Left colon (tissue), 2 donors: Measurements from ENCODE around the gene COA8. TPM values are rescaled to one million over a fixed set of nuclear protein-coding genes. Genes with fewer than 3 reads are reported as not detected.
A peak's percentile ranks its signal among the peaks of the same experiment; 100 is the strongest.
"Not testable (repeated sequence)": the region's sequence is repeated elsewhere in the genome, so short reads cannot be mapped to it uniquely, and the experiment has no call there.

Experiments
- ATAC-seq: fragments of 200-7000 bp; cut with Tn5 transposase; one replicate; pipeline ENCODE4 v1.9.1; 2020; ENCODE audit warnings: mild to moderate bottlenecking, moderate library complexity
- DNase-seq, 2 donors: peaks; one replicate each; pipeline ENCODE4 v3.0.0-alpha.2; 2020
- intact Hi-C, 2 donors: fragments of 100-400 bp; cut with DNase I in 1 of 2; cut with micrococcal nuclease in 1 of 2; formaldehyde crosslinking; loops; one replicate each; pipeline versions ENCODE4 v1.11.2 to v1.14.0; 2022; cut with DNase I, micrococcal nuclease
- total RNA-seq, 2 donors: library from RNA; stranded (reverse); fragmentation: NEBNext Ultra II Directional; extraction: Animal tissue kit (Norgen Biotek cat#: 25700); gene quantifications; one replicate each; pipeline ENCODE4 v1.2.1, GENCODE V29; 2021
- donor health status: DM: no; HTN: no; CAD: no.
- donor health status: DM: yes; HTN: yes; CAD: no.

The COA8 gene
- total RNA-seq, 2 donors from 2014 or later: 27.4 to 33.4 TPM

DNA sequence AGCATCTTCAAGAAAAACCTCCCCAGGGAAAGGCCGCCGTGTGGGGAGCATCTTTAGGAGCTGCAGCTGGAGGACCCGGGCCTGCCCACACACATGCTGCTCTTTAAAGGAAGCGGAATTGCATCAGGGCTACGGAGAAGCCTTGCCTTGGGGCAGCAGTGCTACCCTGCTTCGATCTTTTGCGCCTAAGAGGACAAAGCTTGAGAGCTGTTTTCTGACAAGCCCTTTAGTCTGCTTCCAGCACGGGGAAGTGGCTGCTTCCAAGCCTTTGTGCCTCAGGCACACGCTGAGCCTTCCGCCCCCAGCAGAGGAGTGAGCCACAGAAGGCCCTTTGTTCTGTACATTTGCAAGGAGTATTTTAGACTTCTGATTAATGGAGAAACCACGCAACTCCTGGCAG is 31.5 kb downstream of the COA8 start:
- DNase-seq (no peak), ATAC-seq (no peak)

DNA sequence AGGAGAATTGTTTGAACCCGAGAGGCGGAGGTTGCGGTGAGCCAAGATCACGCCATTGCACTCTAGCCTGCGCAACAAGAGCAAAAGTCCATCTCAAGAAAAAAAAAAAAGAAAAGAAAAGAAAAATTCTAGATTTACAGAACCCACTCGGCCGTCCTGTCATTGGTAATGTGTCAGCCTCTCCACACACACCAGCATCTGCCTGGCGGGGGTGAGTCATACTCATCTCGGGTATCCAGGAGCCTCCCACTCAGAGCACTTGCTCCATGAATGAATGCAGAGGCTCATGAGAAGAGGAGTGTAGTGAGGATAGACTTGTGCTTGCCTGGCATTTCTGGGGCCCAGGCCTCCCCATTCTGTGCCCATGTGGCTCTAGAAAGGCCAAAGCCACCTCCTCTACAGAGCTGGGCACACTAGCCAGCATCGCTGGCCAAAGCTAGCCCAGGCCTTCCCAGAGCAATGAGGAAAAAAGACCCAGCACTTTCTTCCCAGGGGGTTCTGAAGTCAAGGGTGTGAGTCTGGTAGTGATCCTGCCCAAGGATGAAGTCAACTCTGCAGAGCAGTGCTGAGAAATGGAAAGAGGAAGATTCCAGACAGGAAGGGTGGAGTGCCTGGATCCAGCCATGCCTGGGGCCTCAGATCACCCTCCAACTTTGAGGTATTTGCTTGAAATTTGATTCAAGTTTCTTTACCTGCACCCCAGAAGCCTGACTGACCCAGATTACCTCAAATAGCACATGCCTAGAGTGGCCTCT is 35.0 kb downstream of the COA8 start:
- ATAC-seq (no peak), DNase-seq (no peak)
- intact Hi-C loops: no loop called here

More for the DNA sequence above, 31.5 kb downstream of the COA8 start:
- intact Hi-C loops: no loop called here

DNA sequence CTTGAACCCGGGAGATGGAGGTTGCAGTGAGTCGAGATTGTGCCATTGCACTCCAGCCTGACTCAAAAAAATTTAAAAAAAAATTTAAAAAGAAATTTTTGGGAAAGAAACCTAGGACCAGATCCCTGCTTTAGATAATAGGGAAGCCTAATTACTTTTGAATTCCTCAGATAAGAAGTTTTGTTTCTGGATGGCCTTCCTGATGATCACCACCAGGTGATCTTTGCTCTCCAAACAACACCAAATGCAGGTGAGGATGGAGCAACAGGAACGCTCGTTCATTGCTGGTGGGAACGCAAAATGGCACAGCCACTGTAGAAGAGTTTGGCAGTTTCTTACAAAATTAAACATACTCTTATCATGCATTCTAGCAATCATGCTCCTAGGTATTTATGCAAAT is 37.7 kb downstream of the COA8 start:
- intact Hi-C loops: no loop called here
- ATAC-seq (no peak), DNase-seq (no peak)

DNA sequence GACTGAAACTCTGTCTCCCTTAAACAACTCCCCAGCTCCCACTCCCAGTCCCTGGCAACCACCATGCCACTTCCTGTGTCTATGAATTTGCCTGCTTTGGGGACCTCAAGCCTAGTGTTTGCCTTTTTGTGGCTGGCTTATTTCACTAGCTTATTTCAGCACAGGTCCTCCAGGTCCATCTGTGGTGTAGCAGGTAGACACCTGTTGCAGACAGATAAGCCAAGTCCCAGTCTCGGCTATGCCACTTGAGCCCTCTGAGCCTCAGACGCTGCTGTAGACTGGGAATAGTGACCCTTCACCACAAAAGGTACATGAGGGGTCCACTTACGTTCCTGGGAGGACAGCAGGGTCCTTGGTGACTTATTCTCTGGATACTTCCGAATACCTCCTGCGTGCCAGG is 41.9 kb downstream of the COA8 start:
- intact Hi-C loops: no loop called here
- ATAC-seq: no peak
- no peak for DNase-seq

DNA sequence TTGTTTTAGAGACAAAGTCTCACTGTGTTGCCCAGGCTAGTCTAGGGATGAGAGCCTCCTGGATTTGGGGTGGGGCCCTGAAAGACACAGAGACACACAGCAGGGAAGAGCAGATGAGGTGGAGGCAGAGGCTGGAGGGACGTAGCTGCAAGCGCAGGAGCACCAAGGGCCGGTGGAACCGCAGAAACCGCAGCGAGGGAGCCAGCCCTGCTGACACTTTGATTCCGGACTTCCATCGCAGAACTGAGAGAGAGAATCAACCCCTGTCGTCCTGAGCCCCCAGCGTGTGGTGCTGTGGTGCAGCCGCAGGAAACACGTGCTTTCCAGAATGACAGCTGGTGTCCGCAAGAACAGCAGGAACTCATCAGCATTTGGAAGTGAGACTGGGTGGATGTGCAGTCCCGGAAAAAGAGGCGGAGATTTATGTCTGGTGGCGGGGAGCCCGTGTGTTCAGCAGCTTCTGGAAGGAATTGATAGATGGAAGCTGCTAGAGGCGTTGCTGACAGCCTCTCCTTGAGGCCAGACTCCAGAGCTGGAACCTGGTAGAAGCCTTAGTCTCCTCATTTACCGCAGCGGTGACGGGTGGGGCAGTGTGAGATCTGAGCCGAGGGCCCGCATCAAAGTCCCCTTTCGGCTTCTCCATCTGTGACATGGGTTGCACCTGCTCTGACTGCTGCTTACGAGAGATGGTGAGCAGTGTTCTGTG is 44.4 kb downstream of the COA8 start:
- ATAC-seq (peak; percentile 83), DNase-seq (peak; percentile 68 to 71)
- intact Hi-C loops: no loop called here

DNA sequence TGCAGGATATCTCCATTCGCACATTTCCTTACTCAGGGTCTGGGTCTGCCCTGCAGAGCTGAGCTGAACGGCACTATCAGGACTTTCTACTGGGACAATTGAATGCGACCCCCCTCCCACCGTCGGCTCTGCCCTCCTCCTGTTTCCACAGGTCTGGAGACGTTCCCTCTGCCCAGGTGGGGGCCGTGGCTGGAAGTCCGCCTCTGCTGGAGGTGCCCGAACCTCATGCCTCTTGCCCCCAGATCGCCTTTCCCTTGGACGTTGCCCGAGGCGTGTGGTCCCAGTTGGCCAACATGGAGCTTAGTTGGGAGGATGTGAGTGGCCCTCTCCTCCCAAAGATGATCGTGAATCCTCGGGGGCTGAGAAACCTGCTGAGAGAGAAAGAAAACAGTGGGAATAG is 45.1 kb downstream of the COA8 start:
- ATAC-seq (no peak), DNase-seq (no peak)
- intact Hi-C loops: no loop called here

DNA sequence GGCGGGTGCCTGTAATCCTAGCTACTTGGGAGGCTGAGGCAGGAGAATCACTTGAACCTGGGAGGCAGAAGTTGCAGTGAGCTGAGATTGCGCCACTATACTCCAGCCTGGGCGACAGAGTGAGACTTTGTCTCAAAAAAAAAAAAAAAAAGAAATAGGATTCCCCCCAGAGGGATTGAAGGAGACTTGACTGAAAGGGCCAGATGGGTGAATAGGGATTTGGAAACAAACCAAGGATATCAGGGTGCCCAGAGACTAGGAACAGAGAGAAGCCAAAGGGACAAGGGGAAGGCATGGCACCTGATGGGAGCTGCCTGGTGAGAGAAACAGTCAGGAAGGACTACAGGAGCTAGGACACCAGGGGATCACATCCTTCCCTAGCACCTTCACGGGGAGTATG is 46.3 kb downstream of the COA8 start:
- intact Hi-C loops, DNase-seq, ATAC-seq: not testable (repeated sequence)

DNA sequence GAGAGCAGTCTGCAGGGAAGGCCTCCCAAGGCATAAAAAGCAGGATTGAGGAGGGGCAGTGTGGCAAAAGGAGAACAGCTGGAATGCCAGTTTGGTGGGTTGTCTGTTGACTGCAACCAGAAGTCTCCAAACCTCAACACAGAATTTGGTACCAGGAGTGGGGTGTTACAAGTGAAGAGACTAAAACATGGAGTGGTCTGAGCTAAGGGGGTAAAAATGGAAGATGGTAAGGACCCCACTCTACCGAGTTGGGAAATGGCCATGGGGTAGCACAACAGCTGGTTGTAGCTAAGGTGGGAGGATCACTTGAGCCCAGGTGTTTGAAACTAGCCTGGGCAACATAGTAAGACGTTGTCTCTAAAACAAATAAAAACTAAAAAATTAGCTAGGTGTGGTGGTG is 48.5 kb downstream of the COA8 start:
- DNase-seq (no peak), ATAC-seq (no peak)
- intact Hi-C loops: no loop called here

DNA sequence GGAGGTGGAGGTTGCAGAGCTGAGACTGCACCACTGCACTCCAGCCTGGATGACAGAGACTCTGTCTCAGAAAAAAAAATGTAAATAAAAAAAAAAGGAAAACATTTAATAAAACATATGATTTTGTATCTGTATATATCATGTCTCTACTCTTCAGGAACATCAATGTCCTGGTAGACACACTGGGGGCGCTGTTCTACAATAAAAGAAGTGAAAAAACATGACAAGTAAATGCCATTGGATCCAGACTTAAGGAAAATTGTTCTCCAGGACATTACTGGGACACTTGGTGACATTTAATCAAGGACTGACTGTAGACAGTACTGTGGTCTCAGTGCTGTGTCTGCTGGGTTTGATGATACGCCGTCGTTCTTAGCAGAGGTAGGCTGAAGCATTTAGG is 50.8 kb downstream of the COA8 start:
- intact Hi-C loops: no loop called here
- peak in 1 of 2 donors; percentile 24 for DNase-seq
- peak; percentile 56 for ATAC-seq

DNA sequence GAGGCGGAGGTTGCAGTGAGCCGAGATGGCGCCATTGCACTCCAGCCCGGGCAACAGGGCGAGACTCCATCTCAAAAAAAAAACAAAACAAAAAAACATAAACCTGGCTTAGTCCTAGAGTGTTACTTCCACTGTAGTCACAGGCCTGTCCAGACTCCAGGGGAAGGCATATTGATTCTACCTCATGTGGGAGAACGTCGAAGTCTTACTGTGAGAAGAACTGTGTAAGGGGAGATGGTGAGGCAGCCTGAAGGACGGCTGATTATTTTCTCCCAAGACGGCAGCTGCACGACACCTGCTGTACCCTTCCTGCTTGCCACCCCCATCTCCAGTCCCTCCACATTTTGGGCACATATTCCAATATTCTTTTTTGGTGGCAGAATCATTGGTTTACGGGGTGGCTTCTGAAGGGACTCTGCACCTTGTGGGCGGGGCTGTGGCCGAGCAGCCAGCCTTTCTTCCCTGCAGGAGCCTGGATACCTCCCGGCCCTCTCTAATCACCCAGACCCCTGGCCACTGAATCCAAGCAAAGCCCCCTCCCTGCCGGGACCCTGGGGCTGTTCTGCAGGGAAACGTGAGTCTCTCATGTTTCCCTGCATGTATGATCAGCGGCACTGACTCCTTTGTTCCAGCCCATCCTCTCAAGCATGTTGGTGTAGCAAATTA is 54.0 kb downstream of the COA8 start:
- DNase-seq (no peak), ATAC-seq (no peak)
- intact Hi-C loops: no loop called here

DNA sequence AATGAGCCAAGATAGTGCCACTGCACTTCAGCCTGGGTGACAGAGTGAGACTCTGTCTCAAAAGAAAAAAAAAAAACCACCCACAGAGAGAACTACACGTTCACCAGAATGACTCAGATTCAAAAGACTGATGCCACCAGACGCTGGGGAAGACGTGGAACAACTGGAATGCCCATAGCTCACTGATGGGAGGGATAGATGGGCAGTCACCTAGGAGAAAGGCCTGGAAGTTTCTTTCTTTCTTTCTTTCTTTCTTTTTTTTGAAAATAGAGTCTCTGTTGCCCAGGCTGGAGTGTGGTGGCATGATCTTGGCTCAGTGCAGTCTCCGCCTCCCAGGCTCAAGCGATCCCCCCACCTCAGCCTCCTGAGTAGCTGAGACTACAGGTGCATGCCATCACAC is 56.3 kb downstream of the COA8 start:
- intact Hi-C loops: no loop called here

DNA sequence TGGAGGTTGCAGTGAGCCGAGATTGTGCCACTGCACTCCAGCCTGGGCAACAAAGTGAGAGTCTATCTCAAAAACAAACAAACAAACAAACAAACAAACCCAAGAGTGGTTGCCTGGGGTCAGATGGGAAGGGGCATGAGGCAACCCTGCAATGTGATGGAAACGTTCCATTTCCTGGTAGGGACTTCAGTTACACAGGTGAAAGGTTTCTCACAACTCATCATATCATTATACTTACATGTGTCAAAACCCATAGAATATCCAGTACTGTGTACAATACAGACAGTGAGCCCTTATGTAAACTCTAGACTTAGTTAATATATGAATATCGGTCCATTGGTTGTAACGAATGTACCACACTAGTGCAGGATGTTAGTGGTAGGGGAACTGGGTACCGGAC is 59.1 kb downstream of the COA8 start:
- intact Hi-C loops: loop anchor here in 1 of 2 donors (10.0 kb wide), 1 partner anchor 47 kb away; no protein-coding TSS in a partner anchor
- ATAC-seq: no peak
- DNase-seq: no peak

More for the DNA sequence above, 56.3 kb downstream of the COA8 start:
- no peak for ATAC-seq
- DNase-seq: no peak

DNA sequence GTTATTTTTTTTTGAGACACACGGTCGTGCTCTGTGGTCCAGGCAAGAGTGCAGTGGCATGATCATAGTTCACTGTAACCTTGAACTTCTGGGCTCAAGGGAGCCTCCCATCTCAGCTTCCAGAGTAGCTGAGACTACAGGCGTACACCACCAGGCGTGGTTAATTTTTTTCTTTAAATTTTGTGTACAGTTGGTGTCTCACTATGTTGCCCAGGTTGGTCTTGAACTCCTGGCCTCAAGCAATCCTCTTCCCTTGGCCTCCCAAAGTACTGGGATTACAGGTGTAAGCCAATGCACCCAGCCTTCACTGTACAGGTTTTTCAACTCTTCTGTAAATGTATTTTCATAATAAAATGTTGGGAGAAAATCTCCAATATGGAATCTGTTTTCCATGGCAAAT is 60.5 kb downstream of the COA8 start:
- ATAC-seq (no peak), DNase-seq (no peak)
- intact Hi-C loops: loop anchor here in 1 of 2 donors (10.0 kb wide), 1 partner anchor 49 kb away; no protein-coding TSS in a partner anchor

DNA sequence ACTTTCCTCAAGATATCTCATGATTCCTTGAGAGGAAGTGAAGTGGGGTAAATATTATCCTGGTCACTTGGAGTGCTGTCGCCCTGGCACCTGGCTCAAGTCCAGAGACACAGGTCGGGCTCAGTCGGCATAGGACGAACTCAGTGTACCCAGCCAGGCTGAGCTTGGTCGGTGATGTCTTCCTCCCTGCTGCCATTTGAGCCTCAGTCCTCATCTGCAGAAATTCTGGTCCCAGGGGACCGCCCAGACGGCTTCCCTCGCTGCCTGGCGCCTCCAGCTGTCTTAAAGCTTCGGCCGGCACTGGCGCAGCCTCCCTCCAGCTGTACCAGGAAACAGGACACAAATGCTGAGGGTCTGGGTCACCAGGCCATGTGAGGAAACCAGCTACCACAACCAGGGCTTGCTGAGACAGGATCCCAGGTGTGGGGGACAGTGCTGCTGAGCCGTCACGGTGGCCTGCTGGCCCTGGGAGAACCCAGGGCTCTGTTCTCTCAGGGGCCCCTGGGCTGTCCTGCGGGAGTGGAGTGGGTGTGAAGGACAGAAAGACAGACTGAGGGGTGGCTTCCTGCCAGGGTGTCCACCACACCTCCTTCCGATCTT is 61.2 kb downstream of the COA8 start:
- DNase-seq (peak in 1 of 2 donors; percentile 26), ATAC-seq (no peak)
- intact Hi-C loops: loop anchor here in 1 of 2 donors (10.0 kb wide), 1 partner anchor 49 kb away; no protein-coding TSS in a partner anchor

DNA sequence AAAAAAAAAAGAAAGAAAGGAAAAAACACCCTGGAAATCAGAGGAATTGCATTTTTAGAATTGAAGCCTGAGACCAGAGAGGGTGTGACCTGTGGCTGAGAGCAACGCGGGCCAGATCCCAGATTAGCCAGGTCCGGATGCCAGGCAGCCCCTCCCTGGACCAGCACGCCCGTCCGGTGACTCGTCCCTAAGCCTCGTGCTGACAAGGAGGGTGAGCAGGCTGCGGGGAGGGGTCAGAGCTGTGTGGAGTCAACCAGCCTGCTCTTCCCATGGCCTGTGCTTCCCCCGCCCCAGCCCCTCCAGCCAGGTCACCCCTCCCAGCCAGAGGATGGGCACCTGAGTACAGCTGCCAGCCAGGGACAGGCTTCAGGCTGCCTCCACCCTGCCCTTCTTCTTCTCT is 62.1 kb downstream of the COA8 start:
- intact Hi-C loops: loop anchor here in 1 of 2 donors (10.0 kb wide), 1 partner anchor 50 kb away; no protein-coding TSS in a partner anchor
- DNase-seq (peak; percentile 61 to 78), ATAC-seq (peak; percentile 16)

DNA sequence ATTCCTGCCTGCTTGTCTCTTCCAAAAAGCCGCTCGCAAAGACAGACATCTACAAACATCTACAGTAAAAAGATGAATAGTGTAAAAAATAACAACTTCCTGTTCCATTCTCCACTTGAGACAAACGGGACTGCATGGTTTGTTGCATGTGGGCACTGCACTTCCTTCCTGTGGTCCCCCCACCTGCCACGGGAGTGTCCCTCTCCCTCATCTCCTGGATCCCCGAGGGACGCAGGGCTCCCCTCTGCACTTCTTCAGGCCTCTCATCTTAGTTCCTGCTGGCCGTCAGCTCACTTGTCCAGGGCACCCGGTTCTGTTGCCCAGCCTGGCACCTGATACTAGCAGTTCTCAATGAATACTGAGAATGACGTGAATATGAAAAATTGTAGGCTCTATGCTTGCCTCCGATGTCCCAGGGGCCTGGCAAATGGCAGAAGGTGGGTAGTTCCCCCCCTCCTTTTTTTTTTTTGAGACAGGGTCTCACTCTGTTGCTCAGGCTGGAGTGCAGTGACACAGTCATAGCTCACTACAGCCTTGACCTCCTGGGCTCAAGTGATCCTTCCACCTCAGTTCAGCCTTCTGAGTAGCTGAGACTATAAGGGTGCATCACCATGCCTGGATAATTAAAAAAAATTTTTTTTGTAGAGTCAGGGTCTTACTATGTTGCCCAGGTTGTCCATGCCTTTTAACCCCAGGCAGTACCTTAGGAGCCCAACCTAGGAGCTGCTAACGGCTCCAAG is 62.8 kb downstream of the COA8 start:
- peak in 1 of 2 donors; percentile 21 for DNase-seq
- ATAC-seq: no peak
- intact Hi-C loops: loop anchor here in 1 of 2 donors (10.0 kb wide), 1 partner anchor 51 kb away; no protein-coding TSS in a partner anchor

DNA sequence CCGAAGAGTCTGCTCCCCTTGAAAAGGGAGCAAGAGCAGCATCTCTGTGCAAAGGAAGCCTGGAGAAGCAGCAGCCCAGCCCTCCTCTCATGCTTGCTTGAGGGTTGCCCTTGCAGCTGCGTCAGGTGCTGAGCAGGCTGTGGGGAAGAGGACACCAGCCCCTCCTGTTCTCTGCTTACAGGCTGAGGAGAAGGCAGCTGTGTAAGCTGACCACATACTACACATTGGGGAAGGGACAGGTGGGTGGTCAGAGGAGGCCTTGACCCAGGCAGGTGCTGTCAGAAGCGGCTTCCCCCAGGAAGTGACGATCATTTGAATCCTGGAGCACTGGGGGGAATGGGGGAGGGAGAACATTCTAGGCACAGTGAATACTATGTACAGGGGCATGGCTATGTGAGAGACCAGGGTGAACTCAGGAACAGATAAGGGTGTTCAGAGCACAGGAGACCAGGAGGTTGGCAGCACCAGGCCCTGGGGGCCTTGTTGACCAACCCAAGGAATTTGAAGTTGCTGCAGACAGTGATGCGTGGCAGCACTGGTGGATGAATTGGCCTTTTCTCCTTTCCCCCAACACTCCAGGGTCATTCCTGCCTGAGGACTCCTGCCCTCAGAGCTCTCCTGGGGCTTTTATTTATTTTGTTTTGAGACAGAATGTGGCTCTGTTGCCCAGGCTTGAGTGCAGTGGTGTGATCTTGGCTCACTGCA is 63.5 kb downstream of the COA8 start:
- DNase-seq (no peak), ATAC-seq (no peak)
- intact Hi-C loops: loop anchor here in 1 of 2 donors (10.0 kb wide), 1 partner anchor 51 kb away; no protein-coding TSS in a partner anchor
